Adipocyte (in vitro differentiated cells): ENCODE data around the gene NDUFB5.
A peak's percentile ranks its signal among the peaks of the same experiment; 100 is the strongest.

Experiments used
- DNase-seq: peaks from one replicate; pipeline ENCODE4 v3.0.0-alpha.2; 2015; ENCODE audit warnings: low read depth
- H3K27me3 ChIP-seq: replicated peaks from 2 replicates; pipeline ENCODE4 v1.7.0; 2013; ENCODE audit warnings: mild to moderate bottlenecking, low read length, moderate library complexity; ENCODE audit not compliant: control insufficient read depth, insufficient read depth
- H3K36me3 ChIP-seq: 2 replicates; pipeline ENCODE4 v1.7.0; 2013; ENCODE audit warnings: low read length, mild to moderate bottlenecking, moderate library complexity; ENCODE audit not compliant: control insufficient read depth, insufficient read depth, severe bottlenecking
- H3K4me1 ChIP-seq: 2 replicates; pipeline ENCODE4 v1.7.0; 2013; ENCODE audit warnings: mild to moderate bottlenecking, low read length, moderate library complexity; ENCODE audit not compliant: control insufficient read depth, insufficient read depth
- H3K4me3 ChIP-seq: 2 replicates; pipeline ENCODE4 v1.7.0; 2013; ENCODE audit warnings: mild to moderate bottlenecking, low read length, moderate library complexity
- H3K9ac ChIP-seq: 2 replicates; pipeline ENCODE4 v1.7.0; 2013; ENCODE audit warnings: mild to moderate bottlenecking, low read length, moderate library complexity
- H3K9me3 ChIP-seq: 2 replicates; pipeline ENCODE4 v1.7.0; 2013; ENCODE audit warnings: mild to moderate bottlenecking, low read length, moderate library complexity; ENCODE audit not compliant: control insufficient read depth

Gene NDUFB5

DNA sequence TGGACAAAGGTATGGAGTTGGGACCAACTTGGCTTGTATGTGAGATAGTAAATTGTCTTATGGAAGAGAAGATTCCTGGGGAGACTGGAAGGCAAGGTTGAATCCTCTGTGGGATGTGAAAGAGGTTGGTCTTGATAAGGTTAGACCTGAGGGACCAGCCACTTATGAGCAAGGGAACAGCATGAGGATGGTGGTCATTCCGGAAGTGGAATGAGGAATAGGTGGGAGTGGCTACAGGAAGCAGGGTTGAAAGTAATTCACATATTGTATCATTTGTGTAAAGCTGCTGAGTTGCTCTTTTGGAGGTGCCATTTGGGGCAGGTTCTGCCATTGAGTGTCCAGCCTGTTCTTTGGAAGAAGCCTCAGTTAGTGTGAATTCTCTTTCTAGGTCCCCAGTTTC, 61.4 kb downstream of the NDUFB5 start:
- peaks cover 14% of the 10 kb centered on the region for H3K4me1 ChIP-seq
- no peak overlapping the region for H3K9ac ChIP-seq
- no peak for DNase-seq
- H3K27me3 ChIP-seq, result no peaks in the 10 kb centered on the region
- no peak overlapping the region for H3K4me3 ChIP-seq
- no peaks in the 10 kb centered on the region for H3K9me3 ChIP-seq
- no peaks in the 10 kb centered on the region for H3K36me3 ChIP-seq

DNA sequence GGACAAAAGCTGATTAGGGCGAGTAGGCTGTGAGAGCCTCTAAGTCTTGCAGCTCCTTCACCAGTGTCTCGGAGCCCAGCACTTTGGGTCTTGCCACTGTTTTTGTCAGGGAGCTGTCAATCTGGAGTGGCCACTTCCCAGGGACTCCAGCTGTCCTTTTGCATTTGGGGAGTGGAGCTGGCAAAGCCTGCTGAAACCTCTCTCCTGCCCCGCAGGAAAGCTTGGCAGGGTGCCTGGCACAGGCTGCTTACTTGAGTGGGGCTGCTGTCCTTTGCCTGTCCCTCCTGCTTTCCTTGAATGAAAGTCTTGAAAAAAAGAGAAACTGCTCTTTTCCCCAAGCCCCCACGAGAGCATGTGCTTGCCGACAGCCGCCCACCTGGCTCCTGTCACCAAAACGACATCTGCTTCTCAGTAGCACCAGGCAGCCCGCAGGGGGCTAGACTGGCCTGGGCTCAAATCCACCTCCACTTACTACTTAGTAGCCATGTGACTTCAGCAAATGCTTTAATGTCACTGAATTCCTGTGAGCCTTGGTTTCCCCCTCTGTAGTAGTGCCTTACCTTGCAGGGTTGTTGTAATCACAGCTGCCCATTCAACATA, 61.9 kb downstream of the NDUFB5 start:
- H3K36me3 ChIP-seq, result no peaks in the 10 kb centered on the region
- H3K9ac ChIP-seq, result no peak overlapping the region
- DNase-seq, result peak; percentile 24
- H3K27me3 ChIP-seq, result no peaks in the 10 kb centered on the region
- no peak overlapping the region for H3K4me3 ChIP-seq
- H3K9me3 ChIP-seq, result no peaks in the 10 kb centered on the region
- H3K4me1 ChIP-seq, result peaks cover 14% of the 10 kb centered on the region

DNA sequence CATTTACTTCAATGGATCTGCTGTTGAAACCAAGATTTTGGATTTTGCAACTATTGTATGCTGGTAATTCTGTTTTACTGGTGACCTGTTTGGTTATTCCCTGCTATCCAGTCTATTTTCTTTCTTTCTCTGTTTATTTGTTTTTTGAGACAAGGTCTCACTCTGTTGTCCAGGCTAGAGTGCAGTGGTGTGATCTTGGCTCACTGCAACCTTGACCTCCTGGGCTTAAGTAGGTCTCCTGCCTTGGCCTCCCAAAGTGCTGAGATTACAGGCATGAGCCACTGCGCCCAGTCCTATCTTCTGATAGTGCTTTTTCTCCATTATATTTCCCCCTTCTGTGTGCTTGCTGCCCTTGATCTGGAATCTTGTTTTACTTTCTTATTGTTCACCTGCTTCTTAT, 63.8 kb downstream of the NDUFB5 start:
- no peaks in the 10 kb centered on the region for H3K27me3 ChIP-seq
- H3K4me3 ChIP-seq, result no peak overlapping the region
- no peak overlapping the region for H3K9ac ChIP-seq
- H3K4me1 ChIP-seq, result peaks cover 20% of the 10 kb centered on the region
- DNase-seq, result no peak
- H3K9me3 ChIP-seq, result no peaks in the 10 kb centered on the region
- no peaks in the 10 kb centered on the region for H3K36me3 ChIP-seq

DNA sequence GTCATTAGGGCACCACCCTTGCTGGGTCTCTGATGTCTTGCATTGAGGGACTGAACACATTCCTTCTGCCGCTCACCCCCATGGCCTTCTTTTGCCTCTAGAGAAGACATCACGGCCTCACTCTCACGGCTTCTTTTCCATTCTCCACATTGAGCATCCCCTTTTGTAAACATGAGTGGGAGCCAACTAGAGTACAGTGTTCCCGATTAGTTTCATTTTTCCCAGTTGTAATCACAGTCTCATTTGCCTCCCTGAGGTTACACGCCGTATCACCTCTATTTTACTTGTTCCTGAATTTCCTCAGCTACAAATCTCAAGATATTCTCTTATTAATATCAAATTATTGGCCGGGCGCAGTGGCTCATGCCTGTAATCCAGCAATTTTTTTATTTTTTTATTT, 65.7 kb downstream of the NDUFB5 start:
- Histone ChIP-seq H3K36me3 (no peaks in the 10 kb centered on the region), H3K27me3 (no peaks in the 10 kb centered on the region), H3K9ac (no peak overlapping the region), H3K4me1 (peaks cover 20% of the 10 kb centered on the region), H3K4me3 (peak overlapping the region; percentile 4), H3K9me3 (no peaks in the 10 kb centered on the region)
- DNase-seq, result no peak

DNA sequence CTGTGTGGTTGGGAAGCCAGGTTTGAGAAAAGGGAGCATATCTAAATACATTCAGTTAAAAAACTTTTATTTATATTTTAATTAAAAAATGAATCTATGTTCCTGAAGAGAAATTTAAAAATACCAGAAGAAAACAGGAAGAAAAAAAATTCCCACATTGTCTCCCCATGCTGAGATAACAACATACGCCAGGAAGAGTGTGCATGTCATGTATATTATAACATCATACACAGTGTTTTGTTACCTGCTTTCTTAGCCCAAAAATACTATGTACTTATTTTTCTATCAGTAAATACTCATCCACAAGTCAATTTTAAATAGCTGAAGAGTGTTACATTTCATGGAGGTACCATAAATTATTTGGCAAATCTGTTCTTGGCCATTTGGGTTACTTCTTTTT, 66.7 kb downstream of the NDUFB5 start:
- no peak overlapping the region for H3K4me3 ChIP-seq
- no peak overlapping the region for H3K9ac ChIP-seq
- H3K36me3 ChIP-seq, result no peaks in the 10 kb centered on the region
- H3K9me3 ChIP-seq, result no peaks in the 10 kb centered on the region
- H3K4me1 ChIP-seq, result peaks cover 18% of the 10 kb centered on the region
- H3K27me3 ChIP-seq, result no peaks in the 10 kb centered on the region
- no peak for DNase-seq

DNA sequence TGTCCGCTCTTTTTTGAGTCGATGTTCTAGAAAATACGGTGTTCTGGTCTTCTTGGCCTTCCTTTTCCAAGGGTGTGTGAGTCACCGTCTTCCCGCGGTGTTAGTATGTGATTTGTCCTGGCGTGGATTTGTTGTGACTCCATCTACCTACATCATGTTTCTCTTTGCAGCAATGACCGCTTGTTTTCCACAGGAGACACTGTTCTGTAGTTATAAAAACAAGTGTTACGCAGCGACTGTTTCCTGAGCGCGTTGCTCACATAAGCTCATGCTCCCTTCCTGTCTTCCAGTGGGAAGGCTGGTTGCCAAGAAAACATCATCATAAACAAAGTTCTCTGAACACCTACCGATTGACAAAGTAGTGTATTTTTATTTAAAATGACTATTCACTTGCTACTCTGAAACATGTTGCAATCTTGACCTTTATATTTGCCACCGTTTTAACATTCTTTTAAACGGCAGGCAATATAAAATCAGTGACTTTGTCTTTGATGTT, 67.2 kb downstream of the NDUFB5 start:
- no peak overlapping the region for H3K9ac ChIP-seq
- H3K36me3 ChIP-seq, result no peaks in the 10 kb centered on the region
- H3K9me3 ChIP-seq, result no peaks in the 10 kb centered on the region
- DNase-seq, result no peak
- H3K4me3 ChIP-seq, result no peak overlapping the region
- peaks cover 13% of the 10 kb centered on the region for H3K4me1 ChIP-seq
- no peaks in the 10 kb centered on the region for H3K27me3 ChIP-seq

DNA sequence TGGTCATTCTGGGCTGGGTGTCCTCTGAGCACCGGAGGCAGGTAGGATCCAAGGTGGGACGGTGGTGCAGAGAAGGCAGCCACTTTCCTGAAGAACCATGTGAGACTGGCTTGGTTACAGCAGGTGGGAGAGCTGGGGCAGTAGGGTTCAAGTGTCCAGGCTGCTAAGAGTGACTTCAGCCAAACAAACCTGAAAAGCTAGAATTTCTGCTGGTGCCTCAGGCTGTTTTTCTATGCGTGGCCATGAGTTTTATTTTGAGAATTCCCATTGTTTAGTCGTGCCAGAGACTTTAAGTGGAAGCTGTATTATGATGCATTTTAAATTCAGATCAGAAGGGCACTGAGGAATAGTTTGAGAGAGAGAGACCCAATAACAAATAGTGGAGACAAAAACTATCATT, 68.3 kb downstream of the NDUFB5 start:
- H3K27me3 ChIP-seq, result no peaks in the 10 kb centered on the region
- H3K36me3 ChIP-seq, result no peaks in the 10 kb centered on the region
- peaks cover 16% of the 10 kb centered on the region for H3K4me1 ChIP-seq
- DNase-seq, result no peak
- no peak overlapping the region for H3K9ac ChIP-seq
- no peak overlapping the region for H3K4me3 ChIP-seq
- no peaks in the 10 kb centered on the region for H3K9me3 ChIP-seq

DNA sequence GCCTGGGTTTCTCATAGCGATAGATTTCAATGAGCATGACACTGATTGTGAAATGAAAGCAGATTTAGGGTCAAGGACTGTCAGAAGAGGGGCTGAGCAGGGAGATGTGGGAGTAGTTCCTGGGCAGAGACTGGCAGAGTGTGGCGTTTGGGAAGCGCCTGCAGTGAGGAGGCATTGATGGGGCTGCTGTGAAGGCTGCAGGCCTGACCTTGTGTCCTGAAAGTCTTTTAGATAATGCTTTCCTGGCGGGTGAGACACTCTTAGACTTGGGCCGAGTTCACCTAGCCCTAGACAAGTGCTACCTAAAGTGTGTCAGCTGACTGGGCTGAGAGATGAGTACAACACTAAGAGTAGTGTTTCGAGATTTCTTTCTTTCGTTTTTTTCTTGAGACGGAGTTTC, 68.9 kb downstream of the NDUFB5 start:
- DNase-seq, result no peak

DNA sequence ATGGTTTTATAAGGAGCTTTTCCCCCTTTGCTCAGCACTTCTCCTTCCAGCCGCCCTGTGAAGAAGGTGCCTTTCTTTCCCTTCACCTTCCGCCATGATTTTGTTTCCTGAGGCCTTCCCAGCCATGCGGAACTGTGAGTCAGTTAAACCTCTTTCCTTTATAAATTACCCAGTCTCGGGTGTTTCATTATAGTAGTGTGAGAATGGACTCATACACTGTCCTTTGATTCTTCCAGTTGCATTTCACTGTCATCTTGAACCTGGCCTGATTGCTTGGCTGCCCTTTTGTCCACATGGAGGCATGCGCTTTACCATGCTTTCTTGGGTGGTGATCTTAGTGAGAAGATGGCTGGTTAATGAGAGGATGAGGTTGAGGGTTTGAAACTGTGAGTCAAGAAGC, 71.5 kb downstream of the NDUFB5 start:
- no peak overlapping the region for H3K9ac ChIP-seq
- no peak for DNase-seq
- no peaks in the 10 kb centered on the region for H3K27me3 ChIP-seq
- peaks cover 20% of the 10 kb centered on the region for H3K4me1 ChIP-seq
- no peak overlapping the region for H3K4me3 ChIP-seq
- no peaks in the 10 kb centered on the region for H3K9me3 ChIP-seq
- H3K36me3 ChIP-seq, result no peaks in the 10 kb centered on the region

More for the DNA sequence above, 68.9 kb downstream of the NDUFB5 start:
- Histone ChIP-seq H3K4me3 (no peak overlapping the region), H3K9me3 (no peaks in the 10 kb centered on the region), H3K36me3 (no peaks in the 10 kb centered on the region), H3K4me1 (peaks cover 19% of the 10 kb centered on the region), H3K9ac (no peak overlapping the region), H3K27me3 (no peaks in the 10 kb centered on the region)
